Prostate gland (tissue), 2 donors: Measurements from ENCODE around the gene COL4A1. TPM values are rescaled to one million over a fixed set of nuclear protein-coding genes. Genes with fewer than 3 reads are reported as not detected.

ENCODE experiments used
- DNase-seq: peaks from one replicate; pipeline ENCODE4 v3.0.0-alpha.2; 2019; ENCODE audit warnings: low spot score
- H3K27ac ChIP-seq, 2 donors: fragments of 200-600 bp; sonication (generic); 2 replicates each; pipeline ENCODE4 v1.5.1; 2017 to 2019
- H3K27me3 ChIP-seq: fragments of 200-600 bp; sonication (generic); replicated peaks from 2 replicates; pipeline ENCODE4 v1.5.1; 2019; ENCODE audit not compliant: insufficient read depth
- H3K36me3 ChIP-seq, 2 donors: fragments of 200-600 bp; sonication (generic); 1 replicate in 1 of 2; 2 replicates in 1 of 2; pipeline versions ENCODE4 v1.5.1 to v1.8.1; 2017 to 2019
- H3K4me1 ChIP-seq: fragments of 200-600 bp; sonication (generic); replicated peaks from 2 replicates; pipeline ENCODE4 v1.5.1; 2019
- H3K4me3 ChIP-seq, 2 donors: fragments of 200-600 bp; sonication (generic); 2 replicates each; pipeline ENCODE4 v1.5.1; 2017 to 2019
- H3K9me3 ChIP-seq: fragments of 200-600 bp; sonication (generic); 2 replicates; pipeline ENCODE4 v1.5.1; 2017
- CTCF ChIP-seq, 4 experiments: fragments of 200-600 bp in 2 of 4; fragments of 450-650 bp in 2 of 4; sonication (generic) in 2 of 4; IDR thresholded peaks; 1 replicate in 3 of 4; 2 replicates in 1 of 4; pipeline ENCODE4 v1.5.1; 2016 to 2019; ENCODE audit warnings: antibody characterized with exemption in 4 of 4, mild to moderate bottlenecking in 2 of 4, moderate library complexity in 2 of 4
- POLR2A ChIP-seq: fragments of 450-650 bp; IDR thresholded peaks from one replicate; pipeline ENCODE4 v1.6.1; 2016; ENCODE audit warnings: antibody characterized with exemption, mild to moderate bottlenecking
- POLR2AphosphoS5 ChIP-seq: sonication (generic); formaldehyde crosslinking; IDR thresholded peaks from one replicate; pipeline ENCODE4 v1.6.1; 2017; ENCODE audit warnings: antibody characterized with exemption
- WGBS: methylation state at CpG from one replicate; pipeline ENCODE4 v1.1.5; 2018; 5-methylcytosine and 5-hydroxymethylcytosine counted together
- intact Hi-C: fragments of 100-400 bp; cut with DNase I; formaldehyde crosslinking; loops from one replicate; pipeline ENCODE4 v1.14.2; 2022
- total RNA-seq, 2 donors: library from RNA; depleted of rRNA; stranded (reverse); fragments of >200 nt; gene quantifications; one replicate each; pipeline ENCODE4 v1.1.0, GENCODE V29; 2016

Gene COL4A1
- total RNA-seq, result 100 to 1,000 TPM in 1 of 2 donors, 10 to 100 TPM in 1; 37.3 to 132 TPM

- peak; percentile 31 for DNase-seq
- no peaks in the 10 kb centered on the region for H3K27me3 ChIP-seq
- no peaks in the 10 kb centered on the region for H3K4me1 ChIP-seq
- WGBS, result under 1% methylated on average over 58 of the region's 96 CpGs
- TF ChIP-seq POLR2A, result peak; percentile 64
- TF ChIP-seq POLR2AphosphoS5, result peak; percentile 48
- TF ChIP-seq CTCF (IDR thresholded peaks at IDR 0.05), result no peak
- peak within 1 kb of the TSS; percentile 49 to 51 for H3K4me3 ChIP-seq
- peak within 1 kb of the TSS; percentile 86 to 91 for H3K27ac ChIP-seq
- intact Hi-C loops, result loop anchor here (5.0 kb wide), 2 partner anchors 90 to 105 kb away; no protein-coding TSS in a partner anchor
- H3K9me3 ChIP-seq, result no peaks in the 10 kb centered on the region
- H3K36me3 ChIP-seq, result no peaks in the 10 kb centered on the region
Measured at GRCh38 chr13:110306960-110307766, at the start of gene COL4A1, which contains the start of gene COL4A2. Gene COL4A1 (minus strand): TSS chr13:110307157. CDS start chr13:110307027, 130 bp downstream. Gene COL4A2 (plus strand): TSS chr13:110307284. CDS start chr13:110307904, 620 bp downstream.

GRCh38 chr13:110356362-110356761, 49.4 kb upstream of the COL4A1 start:
- no peaks in the 10 kb centered on the region for H3K4me1 ChIP-seq
- H3K9me3 ChIP-seq, result no peaks in the 10 kb centered on the region

DNA sequence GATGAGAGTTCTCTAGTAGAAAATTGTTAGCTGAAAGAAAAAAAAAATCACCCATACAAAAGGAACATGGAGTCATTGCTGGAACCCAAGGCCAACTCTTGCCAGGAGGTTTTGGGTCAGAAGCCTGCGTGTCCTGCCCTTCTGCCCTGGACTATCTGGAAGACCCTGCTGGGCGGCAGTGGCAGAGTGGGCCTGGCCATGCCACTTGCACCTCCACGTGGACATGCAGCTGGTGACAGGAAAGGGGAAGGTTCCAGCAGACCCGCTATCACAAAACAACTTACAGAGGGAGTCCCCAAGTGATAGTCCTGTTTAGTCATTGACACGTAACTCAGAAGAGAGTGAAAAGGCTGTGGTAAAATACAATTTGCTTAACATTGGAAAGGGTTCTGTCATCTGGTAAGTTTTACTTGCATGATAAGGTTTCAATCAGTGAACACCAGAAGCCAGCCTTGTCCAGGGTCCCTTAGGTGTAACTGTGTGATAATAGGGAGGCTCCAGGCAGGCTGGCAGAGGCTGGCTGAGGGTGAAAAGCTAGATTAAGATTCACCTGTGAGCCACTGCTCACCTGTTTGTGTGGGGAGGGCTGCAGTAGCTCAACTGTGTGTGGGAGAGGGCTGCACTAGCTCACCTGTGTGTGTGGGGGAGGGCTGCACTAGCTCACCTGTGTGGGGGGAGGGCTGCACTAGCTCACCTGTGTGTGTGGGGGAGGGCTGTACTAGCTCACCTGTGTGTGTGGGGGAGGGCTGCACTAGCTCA, 47.9 kb upstream of the COL4A1 start:
- intact Hi-C loops, result no loop called here

More at GRCh38 chr13:110356362-110356761, 49.4 kb upstream of the COL4A1 start:
- no peaks in the 10 kb centered on the region for H3K36me3 ChIP-seq
- WGBS, result 65% methylated on average over 12 of the region's 12 CpGs
- H3K27ac ChIP-seq, result no peak overlapping the region
- intact Hi-C loops, result no loop called here
- H3K27me3 ChIP-seq, result no peaks in the 10 kb centered on the region
- no peak for DNase-seq
- TF ChIP-seq POLR2AphosphoS5 (no peak), POLR2A (no peak), CTCF (IDR thresholded peaks at IDR 0.05) (no peak)
- H3K4me3 ChIP-seq, result no peak overlapping the region

DNA sequence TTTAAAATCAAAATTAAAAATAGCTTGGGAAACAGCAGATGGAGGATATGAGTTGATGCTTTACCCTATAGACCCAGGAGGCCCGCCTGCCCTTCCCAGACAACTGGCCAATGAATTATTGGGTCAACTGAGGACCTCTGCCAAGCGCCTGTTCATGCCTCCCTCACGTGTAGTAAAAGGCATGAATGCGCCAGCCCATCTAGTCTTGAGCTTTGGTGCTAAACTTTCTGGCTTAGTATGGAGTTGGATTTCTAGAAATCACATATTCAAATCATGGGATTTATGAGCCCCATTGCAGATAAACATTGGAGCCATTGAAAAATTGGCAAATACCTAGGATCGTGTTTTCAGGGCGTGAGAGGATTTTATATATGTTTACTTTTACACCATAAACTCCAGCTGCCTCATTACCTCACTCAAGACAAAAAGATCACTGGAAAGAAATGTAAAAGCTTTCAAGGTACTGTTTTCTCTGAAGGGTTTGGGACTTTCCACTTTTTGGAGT, 47.2 kb upstream of the COL4A1 start:
- no peaks in the 10 kb centered on the region for H3K36me3 ChIP-seq
- H3K9me3 ChIP-seq, result no peaks in the 10 kb centered on the region
- DNase-seq, result no peak
- TF ChIP-seq POLR2AphosphoS5, result peak; percentile 56
- no peak for TF ChIP-seq POLR2A
- H3K27ac ChIP-seq, result peak overlapping the region in 1 of 2 donors; percentile 26
- no peak overlapping the region for H3K4me3 ChIP-seq
- H3K27me3 ChIP-seq, result no peaks in the 10 kb centered on the region
- intact Hi-C loops, result no loop called here
- 41% methylated on average over 6 of the region's 6 CpGs for WGBS
- no peaks in the 10 kb centered on the region for H3K4me1 ChIP-seq

More for the DNA sequence above, 47.9 kb upstream of the COL4A1 start:
- Histone ChIP-seq H3K27me3 (no peaks in the 10 kb centered on the region), H3K27ac (no peak overlapping the region), H3K4me1 (no peaks in the 10 kb centered on the region), H3K36me3 (no peaks in the 10 kb centered on the region), H3K9me3 (no peaks in the 10 kb centered on the region), H3K4me3 (no peak overlapping the region)
- no peak for TF ChIP-seq POLR2A
- no peak for TF ChIP-seq CTCF (IDR thresholded peaks at IDR 0.05)
- TF ChIP-seq POLR2AphosphoS5, result no peak
- DNase-seq, result no peak
- 82% methylated on average over 5 of the region's 5 CpGs for WGBS
